Endothelial cell of umbilical vein (primary cell): ENCODE results near the gene SWSAP1. TPM values are rescaled to one million over a fixed set of nuclear protein-coding genes. Genes with fewer than 3 reads are reported as not detected.

Experiments used
- BruUV-seq: library from RNA; stranded (reverse); fragments of 400-500 nt; replicated peaks from 2 replicates; lab custom pipeline; 2021; lab: Mats Ljungman, UMichigan
- CTCF ChIA-PET: fragments of 300-600, 350-600 bp; sonication (Branson Sonifier 250); formaldehyde crosslinking; loops from one replicate; lab custom pipeline; 2021; ENCODE audit warnings: antibody characterized with exemption, inconsistent platforms; lab: Charles Lee
- POLR2A ChIA-PET: fragments of 300-600, 350-600 bp; sonication (Branson Sonifier 250); formaldehyde crosslinking; loops from one replicate; lab custom pipeline; 2021; ENCODE audit warnings: antibody characterized with exemption, inconsistent platforms; lab: Charles Lee
- DNase-seq: peaks from one replicate; pipeline ENCODE4 v3.0.0-alpha.2; 2011; ENCODE audit warnings: low read depth, low spot score
- FAIRE-seq: peaks from 2 replicates; lab custom pipeline; 2011; peaks lifted over from hg19 to GRCh38; lab: Jason Lieb, UNC
- H2AFZ ChIP-seq: 2 replicates; pipeline ENCODE4 v1.6.0; 2012; ENCODE audit warnings: low read depth, low read length, control low read depth, inconsistent platforms
- H3K27ac ChIP-seq: 2 replicates; pipeline ENCODE4 v1.5.1; 2011; ENCODE audit warnings: low read depth, mild to moderate bottlenecking, control low read depth, low read length, moderate library complexity; ENCODE audit not compliant: insufficient read depth
- H3K27me3 ChIP-seq, 2 experiments: 2 replicates each; pipeline versions ENCODE4 v1.6.0 to v1.6.1; 2011; ENCODE audit warnings: low read length in 2 of 2, mixed read lengths in 1 of 2; ENCODE audit not compliant: control insufficient read depth in 2 of 2, insufficient read depth in 2 of 2
- H3K36me3 ChIP-seq, 2 experiments: 2 replicates in 1 of 2; 3 replicates in 1 of 2; pipeline ENCODE4 v1.5.1; 2011; ENCODE audit warnings: low read length in 2 of 2, mild to moderate bottlenecking in 1 of 2, moderate library complexity in 1 of 2; ENCODE audit not compliant: control insufficient read depth in 2 of 2, insufficient read depth in 2 of 2; ENCODE audit errors: extremely low read depth in 1 of 2
- H3K4me1 ChIP-seq: 3 replicates; pipeline ENCODE4 v1.5.1; 2011; ENCODE audit warnings: mild to moderate bottlenecking, low read length; ENCODE audit not compliant: control insufficient read depth, insufficient read depth; ENCODE audit errors: extremely low read depth
- H3K4me2 ChIP-seq: 2 replicates; pipeline ENCODE4 v1.6.1; 2011; ENCODE audit warnings: low read length, control low read depth, mixed read lengths; ENCODE audit not compliant: insufficient read depth
- H3K4me3 ChIP-seq, 3 experiments: fragments of 200-600 bp in 1 of 3; sonication (generic), shearing (Covaris generic) in 1 of 3; replicated peaks in 1 of 3; 2 replicates each; pipeline ENCODE4 v1.5.1; 2011 to 2016; ENCODE audit warnings: control low read depth in 3 of 3, low read length in 3 of 3, mild to moderate bottlenecking in 2 of 3, inconsistent platforms in 1 of 3, low read depth in 1 of 3, moderate library complexity in 1 of 3; ENCODE audit not compliant: insufficient read depth in 1 of 3
- H3K79me2 ChIP-seq: 2 replicates; pipeline ENCODE4 v1.6.0; 2012; ENCODE audit warnings: low read length, inconsistent platforms; ENCODE audit not compliant: control insufficient read depth, insufficient read depth
- H3K9ac ChIP-seq: replicated peaks from 2 replicates; pipeline ENCODE3; 2011; ENCODE audit warnings: low read length, control low read depth; ENCODE audit not compliant: insufficient read depth; ENCODE audit errors: extremely low read depth
- H3K9me1 ChIP-seq: replicated peaks from 3 replicates; pipeline ENCODE4 v1.6.0; 2011; ENCODE audit warnings: mild to moderate bottlenecking, low read length; ENCODE audit not compliant: control insufficient read depth, insufficient read depth; ENCODE audit errors: extremely low read depth
- H3K9me3 ChIP-seq: replicated peaks from 2 replicates; pipeline ENCODE4 v1.5.1; 2012; ENCODE audit warnings: low read length, inconsistent platforms; ENCODE audit not compliant: control insufficient read depth, insufficient read depth
- H4K20me1 ChIP-seq: replicated peaks from 2 replicates; pipeline ENCODE3; 2011; ENCODE audit warnings: mild to moderate bottlenecking, low read length; ENCODE audit not compliant: control insufficient read depth, insufficient read depth; ENCODE audit errors: extremely low read depth
- EZH2 ChIP-seq: IDR thresholded peaks from 2 replicates; pipeline ENCODE4 v1.6.1; 2012; ENCODE audit warnings: borderline replicate concordance, low read depth, mild to moderate bottlenecking, moderate library complexity, low read length, inconsistent platforms; ENCODE audit not compliant: severe bottlenecking
- FOS ChIP-seq: IDR thresholded peaks from 2 replicates; pipeline ENCODE4 v1.6.1; 2011; ENCODE audit warnings: mild to moderate bottlenecking, low read length, moderate library complexity, borderline replicate concordance; ENCODE audit not compliant: insufficient read depth
- GATA2 ChIP-seq: IDR thresholded peaks from 2 replicates; pipeline ENCODE4 v1.7.0; 2011; ENCODE audit warnings: low read depth, mild to moderate bottlenecking, moderate library complexity, mixed read lengths, low read length; ENCODE audit not compliant: insufficient read length, insufficient read depth
- JUN ChIP-seq: IDR thresholded peaks from 2 replicates; pipeline ENCODE4 v1.6.1; 2011; ENCODE audit warnings: borderline replicate concordance, low read depth; ENCODE audit not compliant: insufficient read length, insufficient read depth
- MYC ChIP-seq: IDR thresholded peaks from one replicate; pipeline ENCODE4 v1.6.1; 2011; ENCODE audit warnings: mild to moderate bottlenecking, low read depth, low read length
- POLR2A ChIP-seq: IDR thresholded peaks from 2 replicates; pipeline ENCODE4 v1.6.1; 2012; ENCODE audit warnings: low read depth, mild to moderate bottlenecking, control low read depth, low read length
- POLR2AphosphoS5 ChIP-seq: IDR thresholded peaks from 2 replicates; pipeline ENCODE4 v1.6.1; 2012; ENCODE audit warnings: low read depth, mild to moderate bottlenecking, control low read depth, low read length, moderate library complexity; ENCODE audit not compliant: insufficient read depth
- dilution Hi-C: fragments of 300-500 bp; cut with MboI; formaldehyde crosslinking; loops from one replicate; pipeline ENCODE4 v1.15.0; 2019; ENCODE audit warnings: low sequenced_read_pairs; ENCODE audit not compliant: extremely low pct_ligation_motif_present
- intact Hi-C: fragments of 100-400 bp; cut with micrococcal nuclease; formaldehyde crosslinking; loops from one replicate; pipeline ENCODE4 v1.10.0; 2022
- polyA plus RNA-seq, 4 experiments: library from polyadenylated mRNA; depleted of rRNA in 3 of 4; stranded (reverse) in 3 of 4; unstranded in 1 of 4; fragments of >200 nt; gene quantifications; 2 replicates each; pipeline versions ENCODE4 v1.2.1 to v1.2.3, GENCODE V29; 2011 to 2012; ENCODE audit warnings: missing spikeins in 1 of 4
- total RNA-seq: library from RNA; stranded (reverse); gene quantifications from 2 replicates; pipeline ENCODE4 v1.2.3, GENCODE V29; 2021
- TF ChIP-seq, protein P1 (sequence below), 2 donors: IDR thresholded peaks; 1 replicate in 1 of 2; 2 replicates in 1 of 2; pipeline ENCODE4 v1.5.1; 2011; ENCODE audit warnings: low read length in 2 of 2, mild to moderate bottlenecking in 2 of 2, moderate library complexity in 2 of 2, control low read depth in 1 of 2, inconsistent platforms in 1 of 2, low read depth in 1 of 2; ENCODE audit not compliant: insufficient read depth in 1 of 2; ENCODE audit errors: extremely low read depth in 1 of 2
- TF ChIP-seq, protein P2 (sequence below): IDR thresholded peaks from 2 replicates; pipeline ENCODE4 v1.6.1; 2011; ENCODE audit not compliant: insufficient read depth, insufficient read length

The SWSAP1 gene
- total and polyA plus RNA-seq, 2 donors (not counting 3 experiments of a cell fraction or from before 2014, with no cell fraction given) = 3.7 to 4.4 TPM

DNA sequence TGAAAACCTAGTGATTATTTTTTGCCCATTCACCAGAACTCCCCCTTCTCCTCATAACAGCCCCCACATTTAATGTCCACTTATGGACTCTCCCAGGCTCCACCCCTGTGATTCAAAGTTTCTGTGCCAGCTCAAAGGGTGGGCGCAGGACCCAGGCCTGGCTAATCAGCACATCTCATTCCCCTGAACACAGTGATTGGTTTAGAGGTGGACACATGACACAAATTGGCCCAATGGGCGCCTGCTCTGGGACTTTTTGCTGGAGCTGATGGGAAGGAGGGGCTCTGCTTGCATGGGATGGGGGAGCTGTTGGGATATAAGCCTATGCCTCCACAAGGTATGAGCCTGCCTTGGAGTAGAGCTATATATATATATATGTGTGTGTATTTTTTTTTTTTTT is 15.9 kb downstream of the SWSAP1 start:
- no peaks in the 10 kb centered on the region for H3K79me2 ChIP-seq
- dilution Hi-C loops (no loop called here), intact Hi-C loops (no loop called here)
- H3K9me3 ChIP-seq = no peaks in the 10 kb centered on the region
- no peak for FAIRE-seq
- H3K27ac ChIP-seq = no peak overlapping the region
- H3K36me3 ChIP-seq = no peaks in the 10 kb centered on the region
- no peak overlapping the region for H3K4me3 ChIP-seq
- no peaks in the 10 kb centered on the region for H3K4me1 ChIP-seq
- H3K9me1 ChIP-seq = no peaks in the 10 kb centered on the region
- DNase-seq = no peak
- TF ChIP-seq JUN (no peak), FOS (no peak), POLR2A (no peak)
- TF ChIP-seq, protein P1, sequence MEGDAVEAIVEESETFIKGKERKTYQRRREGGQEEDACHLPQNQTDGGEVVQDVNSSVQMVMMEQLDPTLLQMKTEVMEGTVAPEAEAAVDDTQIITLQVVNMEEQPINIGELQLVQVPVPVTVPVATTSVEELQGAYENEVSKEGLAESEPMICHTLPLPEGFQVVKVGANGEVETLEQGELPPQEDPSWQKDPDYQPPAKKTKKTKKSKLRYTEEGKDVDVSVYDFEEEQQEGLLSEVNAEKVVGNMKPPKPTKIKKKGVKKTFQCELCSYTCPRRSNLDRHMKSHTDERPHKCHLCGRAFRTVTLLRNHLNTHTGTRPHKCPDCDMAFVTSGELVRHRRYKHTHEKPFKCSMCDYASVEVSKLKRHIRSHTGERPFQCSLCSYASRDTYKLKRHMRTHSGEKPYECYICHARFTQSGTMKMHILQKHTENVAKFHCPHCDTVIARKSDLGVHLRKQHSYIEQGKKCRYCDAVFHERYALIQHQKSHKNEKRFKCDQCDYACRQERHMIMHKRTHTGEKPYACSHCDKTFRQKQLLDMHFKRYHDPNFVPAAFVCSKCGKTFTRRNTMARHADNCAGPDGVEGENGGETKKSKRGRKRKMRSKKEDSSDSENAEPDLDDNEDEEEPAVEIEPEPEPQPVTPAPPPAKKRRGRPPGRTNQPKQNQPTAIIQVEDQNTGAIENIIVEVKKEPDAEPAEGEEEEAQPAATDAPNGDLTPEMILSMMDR (IDR thresholded peaks at IDR 0.05; ENCODE audit: extremely low read depth in 1 of 2, insufficient read depth in 1 of 2, low read depth in 1 of 2, low read length in 2 of 2) = no peak
- H2AFZ ChIP-seq = no peak overlapping the region
- no peaks in the 10 kb centered on the region for H3K27me3 ChIP-seq
- ChIA-PET CTCF (interaction anchor here (1.3 to 2.2 kb wide), 2 partner anchors 9 to 45 kb away, joined by 3 to 11 read pairs; partner anchors contain the start of gene PRKCSH), POLR2A (no interaction called here)
- BruUV-seq = no TSS peak
- no peaks in the 10 kb centered on the region for H4K20me1 ChIP-seq
- no peak overlapping the region for H3K9ac ChIP-seq
- no peak overlapping the region for H3K4me2 ChIP-seq

DNA sequence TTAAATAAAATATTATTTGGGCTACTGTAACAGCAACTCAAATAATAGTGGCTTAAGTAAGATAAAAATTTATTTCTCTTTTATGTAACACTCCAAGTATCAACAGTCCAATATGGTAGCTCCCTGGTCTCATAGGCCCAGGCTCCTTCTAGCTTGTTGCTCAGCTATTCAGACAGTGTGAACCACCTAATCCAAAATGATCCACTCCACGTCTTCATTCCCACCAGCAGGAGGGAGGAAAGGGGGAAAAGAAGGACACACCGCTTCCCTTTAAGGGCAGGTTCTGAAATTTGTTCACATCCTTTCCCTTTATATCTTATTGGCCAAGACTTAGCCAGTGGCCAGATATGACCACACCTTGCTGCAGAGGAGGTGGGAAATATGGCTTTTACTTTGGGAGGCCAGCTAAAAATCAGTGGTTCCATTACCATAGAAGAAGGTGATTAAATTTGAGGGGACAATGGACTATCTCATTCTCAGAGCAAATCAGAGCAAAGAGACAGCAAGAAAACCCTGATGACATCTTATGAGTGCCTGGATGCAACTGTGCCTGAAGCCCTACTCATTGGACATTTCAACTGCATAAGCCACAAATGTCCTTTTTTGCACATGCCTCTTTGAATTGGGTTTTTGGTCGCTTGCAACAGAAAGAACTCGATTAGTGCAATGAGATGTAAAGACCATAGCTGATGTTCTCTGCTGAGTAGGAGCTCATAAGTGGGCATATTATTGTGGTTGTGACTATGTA is 16.6 kb downstream of the SWSAP1 start:
- no TSS peak for BruUV-seq
- ChIA-PET CTCF (interaction anchor here (1.0 to 2.2 kb wide), 3 partner anchors 8 to 44 kb away, joined by 3 to 11 read pairs (median 4); partner anchors contain the start of gene PRKCSH), POLR2A (no interaction called here)
- H3K27me3 ChIP-seq = no peaks in the 10 kb centered on the region
- dilution Hi-C loops = no loop called here
- no peak overlapping the region for H2AFZ ChIP-seq
- H3K4me1 ChIP-seq = no peaks in the 10 kb centered on the region
- no peak overlapping the region for H3K4me3 ChIP-seq
- FAIRE-seq (no peak), DNase-seq (no peak)
- no peak overlapping the region for H3K4me2 ChIP-seq
- H3K36me3 ChIP-seq = no peaks in the 10 kb centered on the region
- intact Hi-C loops = no loop called here
- no peaks in the 10 kb centered on the region for H3K9me3 ChIP-seq
- H4K20me1 ChIP-seq = no peaks in the 10 kb centered on the region
- H3K27ac ChIP-seq = no peak overlapping the region
- no peaks in the 10 kb centered on the region for H3K9me1 ChIP-seq
- no peaks in the 10 kb centered on the region for H3K79me2 ChIP-seq
- TF ChIP-seq POLR2A = no peak
- no peak for TF ChIP-seq POLR2AphosphoS5
- TF ChIP-seq FOS = no peak
- no peak for TF ChIP-seq GATA2
- TF ChIP-seq, protein P1 (IDR thresholded peaks at IDR 0.05; ENCODE audit: extremely low read depth in 1 of 2, insufficient read depth in 1 of 2, low read depth in 1 of 2, low read length in 2 of 2) = no peak
- TF ChIP-seq EZH2 = no peak
- no peak for TF ChIP-seq MYC
- no peak for TF ChIP-seq JUN
- TF ChIP-seq, protein P2, sequence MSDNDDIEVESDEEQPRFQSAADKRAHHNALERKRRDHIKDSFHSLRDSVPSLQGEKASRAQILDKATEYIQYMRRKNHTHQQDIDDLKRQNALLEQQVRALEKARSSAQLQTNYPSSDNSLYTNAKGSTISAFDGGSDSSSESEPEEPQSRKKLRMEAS = no peak
- H3K9ac ChIP-seq = no peak overlapping the region
